Liver (tissue), 9 donors: Measurements from ENCODE around the gene LCN10. TPM values are rescaled to one million over a fixed set of nuclear protein-coding genes. Genes with fewer than 3 reads are reported as not detected.

Experiments used
- DNase-seq: peaks from one replicate; pipeline ENCODE4 v3.0.0-alpha.2; 2017; ENCODE audit warnings: low spot score
- H3K27ac ChIP-seq, 2 donors: one replicate each; pipeline ENCODE4 v1.7.0; 2013; ENCODE audit warnings: inconsistent platforms in 2 of 2, low read length in 2 of 2, control low read depth in 1 of 2, low read depth in 1 of 2, mild to moderate bottlenecking in 1 of 2
- H3K27me3 ChIP-seq, 4 donors: one replicate each; pipeline versions ENCODE4 v1.6.1 to v1.7.0; 2013; ENCODE audit warnings: low read length in 3 of 4, inconsistent platforms in 1 of 4, mild to moderate bottlenecking in 1 of 4, moderate library complexity in 1 of 4; ENCODE audit not compliant: control insufficient read depth in 4 of 4, insufficient read depth in 4 of 4
- H3K36me3 ChIP-seq, 4 donors: one replicate each; pipeline versions ENCODE4 v1.6.1 to v1.7.0; 2013; ENCODE audit warnings: low read length in 3 of 4, mild to moderate bottlenecking in 3 of 4, low read depth in 1 of 4, moderate library complexity in 1 of 4; ENCODE audit not compliant: control insufficient read depth in 4 of 4, insufficient read depth in 3 of 4
- H3K4me1 ChIP-seq, 4 donors: one replicate each; pipeline versions ENCODE4 v1.6.1 to v1.7.0; 2013; ENCODE audit warnings: low read length in 3 of 4, mild to moderate bottlenecking in 3 of 4, moderate library complexity in 1 of 4; ENCODE audit not compliant: control insufficient read depth in 4 of 4, insufficient read depth in 4 of 4
- H3K4me3 ChIP-seq, 3 donors: one replicate each; pipeline versions ENCODE4 v1.6.1 to v1.7.0; 2013; ENCODE audit warnings: low read length in 3 of 3, control low read depth in 1 of 3, low read depth in 1 of 3, mild to moderate bottlenecking in 1 of 3
- H3K9ac ChIP-seq, 2 donors: one replicate each; pipeline ENCODE4 v1.7.0; 2013; ENCODE audit warnings: low read length in 2 of 2, mild to moderate bottlenecking in 2 of 2, moderate library complexity in 2 of 2, control low read depth in 1 of 2, low read depth in 1 of 2
- H3K9me3 ChIP-seq, 4 donors: one replicate each; pipeline versions ENCODE4 v1.6.1 to v1.7.0; 2013; ENCODE audit warnings: low read length in 3 of 4; ENCODE audit not compliant: control insufficient read depth in 4 of 4
- CTCF ChIP-seq: fragments of 150-350 bp; IDR thresholded peaks from 2 replicates; pipeline ENCODE4 v1.5.1; 2017; ENCODE audit warnings: improper control_type of control experiment, low read depth, low read length; ENCODE audit not compliant: missing input control
- EGR1 ChIP-seq, 2 donors: IDR thresholded peaks; 2 replicates each; pipeline ENCODE4 v1.6.1; 2016 to 2018; ENCODE audit warnings: antibody characterized with exemption in 2 of 2, low read depth in 2 of 2
- FOXA1 ChIP-seq: IDR thresholded peaks from 2 replicates; pipeline ENCODE4 v1.6.1; 2016; ENCODE audit warnings: antibody characterized with exemption
- FOXA2 ChIP-seq: IDR thresholded peaks from 2 replicates; pipeline ENCODE4 v1.6.1; 2016; ENCODE audit warnings: antibody characterized with exemption
- GABPA ChIP-seq, 2 donors: IDR thresholded peaks in 1 of 2; conservative IDR thresholded peaks in 1 of 2; 2 replicates each; pipeline ENCODE4 v1.6.1; 2016; ENCODE audit warnings: antibody characterized with exemption in 2 of 2, mild to moderate bottlenecking in 1 of 2, moderate library complexity in 1 of 2
- HNF4A ChIP-seq, 2 donors: conservative IDR thresholded peaks; 2 replicates each; pipeline ENCODE4 v1.6.1; 2016; ENCODE audit warnings: antibody characterized with exemption in 2 of 2, mild to moderate bottlenecking in 2 of 2
- HNF4G ChIP-seq: IDR thresholded peaks from 2 replicates; pipeline ENCODE4 v1.6.1; 2016; ENCODE audit warnings: antibody characterized with exemption
- JUND ChIP-seq, 2 donors: IDR thresholded peaks; 2 replicates each; pipeline ENCODE4 v1.6.1; 2016; ENCODE audit warnings: antibody characterized with exemption in 2 of 2
- MAX ChIP-seq: IDR thresholded peaks from 2 replicates; pipeline ENCODE4 v1.6.1; 2016; ENCODE audit warnings: antibody characterized with exemption
- NR2F2 ChIP-seq: IDR thresholded peaks from 2 replicates; pipeline ENCODE4 v1.6.1; 2016; ENCODE audit warnings: antibody characterized with exemption
- RAD21 ChIP-seq, 2 donors: IDR thresholded peaks; 2 replicates each; pipeline ENCODE4 v1.6.1; 2016; ENCODE audit warnings: antibody characterized with exemption in 2 of 2, mild to moderate bottlenecking in 2 of 2
- REST ChIP-seq: IDR thresholded peaks from 2 replicates; pipeline ENCODE4 v1.6.1; 2016; ENCODE audit warnings: antibody characterized with exemption, mild to moderate bottlenecking
- RXRA ChIP-seq, 2 donors: IDR thresholded peaks; 2 replicates each; pipeline ENCODE4 v1.6.1; 2017 to 2018; ENCODE audit warnings: antibody characterized with exemption in 2 of 2, mild to moderate bottlenecking in 1 of 2
- SP1 ChIP-seq: IDR thresholded peaks from 2 replicates; pipeline ENCODE4 v1.6.1; 2018; ENCODE audit warnings: antibody characterized with exemption, mild to moderate bottlenecking
- TAF1 ChIP-seq: conservative IDR thresholded peaks from 2 replicates; pipeline ENCODE4 v1.6.1; 2016; ENCODE audit warnings: antibody characterized with exemption, mild to moderate bottlenecking
- YY1 ChIP-seq: IDR thresholded peaks from 2 replicates; pipeline ENCODE4 v1.6.1; 2016; ENCODE audit warnings: antibody characterized with exemption, mild to moderate bottlenecking
- WGBS: extraction: QIAGEN DNeasy Blood & Tissue Kit; methylation state at CpG from one replicate; pipeline ENCODE4 v1.1.7; 2013; 5-methylcytosine and 5-hydroxymethylcytosine counted together
- polyA plus RNA-seq, 2 donors: library from polyadenylated mRNA; stranded (reverse) in 1 of 2; unstranded in 1 of 2; fragments of 200-250 nt in 1 of 2; fragments of >200 nt in 1 of 2; fragmentation: Nextera tagmentation in 1 of 2; extraction: Ambion mirVana in 1 of 2; gene quantifications; one replicate each; pipeline versions ENCODE4 v1.2.1 to v1.2.3, GENCODE V29; 2013 to 2015
- total RNA-seq, 2 donors: library from RNA; depleted of rRNA; stranded (reverse); fragments of >200 nt; gene quantifications; one replicate each; pipeline ENCODE4 v1.2.3, GENCODE V29; 2014
- TF ChIP-seq, protein P1 (sequence below): IDR thresholded peaks from 2 replicates; pipeline ENCODE4 v1.6.1; 2016; ENCODE audit warnings: antibody characterized with exemption
- donor health status: healthy.
- donor health status: healthy.
- donor health status: healthy.
- donor health status: healthy.
- donor health status: healthy.

LCN10 gene
- total and polyA plus RNA-seq, 4 donors = 0.08 to 0.14 (median 0.11) TPM

- TF ChIP-seq RXRA (IDR thresholded peaks at IDR 0.05) (no peak), FOXA1 (no peak), GABPA (IDR thresholded peaks at IDR 0.05 in 1 of 2, conservative IDR thresholded peaks at IDR 0.05 in 1 of 2) (no peak), HNF4A (conservative IDR thresholded peaks at IDR 0.05) (no peak), CTCF (no peak), FOXA2 (no peak)
Measured at GRCh38 chr9:136775191-136775590, 32.5 kb upstream of the LCN10 start (continued).

DNA sequence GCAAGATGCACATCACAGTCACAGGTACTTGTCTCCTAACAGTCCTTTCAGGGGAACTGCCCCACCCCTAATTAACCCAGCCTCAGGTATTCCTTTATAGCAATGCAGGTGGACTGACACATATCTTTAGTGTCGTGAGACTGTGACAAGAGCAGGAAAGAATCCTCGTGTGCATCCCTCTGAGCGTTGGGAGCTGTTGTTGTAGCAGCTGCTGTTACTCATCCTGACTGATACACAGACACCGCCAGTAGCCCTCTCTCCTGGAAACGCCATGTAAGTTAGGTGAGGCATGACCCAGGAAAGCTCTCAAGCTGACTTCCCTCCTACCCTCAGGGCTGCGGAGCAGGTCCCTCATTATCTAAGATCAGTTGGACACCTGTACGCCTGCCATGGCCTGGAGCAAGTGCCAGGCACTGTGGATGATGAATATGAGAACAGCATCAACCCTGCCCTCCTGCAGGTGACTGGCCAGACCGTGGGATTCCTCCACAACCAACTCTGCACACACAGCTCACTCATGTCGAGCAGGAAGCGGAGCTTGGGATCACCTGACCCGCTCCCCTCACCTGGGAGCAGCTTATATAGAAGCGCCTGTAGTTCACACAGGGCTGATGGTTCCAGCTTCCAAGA, 31.8 kb upstream of the LCN10 start:
- no peaks in the 10 kb centered on the region for H3K27me3 ChIP-seq

More for the DNA sequence above, 31.8 kb upstream of the LCN10 start:
- Histone ChIP-seq H3K36me3 (no peaks in the 10 kb centered on the region), H3K4me1 (peaks cover 0 to 2% (median 0%) of the 10 kb centered on the region in 4 donors), H3K4me3 (no peak overlapping the region), H3K9ac (no peak overlapping the region), H3K27ac (no peak overlapping the region), H3K9me3 (peaks cover 4 to 8% (median 5%) of the 10 kb centered on the region in 4 donors)
- TF ChIP-seq FOXA2 (no peak), FOXA1 (no peak), NR2F2 (no peak), YY1 (no peak), SP1 (no peak), RAD21 (IDR thresholded peaks at IDR 0.05) (no peak), HNF4A (conservative IDR thresholded peaks at IDR 0.05) (no peak), RXRA (IDR thresholded peaks at IDR 0.05) (no peak), HNF4G (no peak), EGR1 (IDR thresholded peaks at IDR 0.05; ENCODE audit: low read depth in 2 of 2) (no peak), REST (no peak), MAX (no peak), JUND (IDR thresholded peaks at IDR 0.05) (no peak), CTCF (no peak), GABPA (IDR thresholded peaks at IDR 0.05 in 1 of 2, conservative IDR thresholded peaks at IDR 0.05 in 1 of 2) (no peak), TAF1 (no peak)
- TF ChIP-seq, protein P1, sequence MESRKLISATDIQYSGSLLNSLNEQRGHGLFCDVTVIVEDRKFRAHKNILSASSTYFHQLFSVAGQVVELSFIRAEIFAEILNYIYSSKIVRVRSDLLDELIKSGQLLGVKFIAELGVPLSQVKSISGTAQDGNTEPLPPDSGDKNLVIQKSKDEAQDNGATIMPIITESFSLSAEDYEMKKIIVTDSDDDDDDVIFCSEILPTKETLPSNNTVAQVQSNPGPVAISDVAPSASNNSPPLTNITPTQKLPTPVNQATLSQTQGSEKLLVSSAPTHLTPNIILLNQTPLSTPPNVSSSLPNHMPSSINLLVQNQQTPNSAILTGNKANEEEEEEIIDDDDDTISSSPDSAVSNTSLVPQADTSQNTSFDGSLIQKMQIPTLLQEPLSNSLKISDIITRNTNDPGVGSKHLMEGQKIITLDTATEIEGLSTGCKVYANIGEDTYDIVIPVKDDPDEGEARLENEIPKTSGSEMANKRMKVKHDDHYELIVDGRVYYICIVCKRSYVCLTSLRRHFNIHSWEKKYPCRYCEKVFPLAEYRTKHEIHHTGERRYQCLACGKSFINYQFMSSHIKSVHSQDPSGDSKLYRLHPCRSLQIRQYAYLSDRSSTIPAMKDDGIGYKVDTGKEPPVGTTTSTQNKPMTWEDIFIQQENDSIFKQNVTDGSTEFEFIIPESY = no peak
- WGBS = 96% methylated on average over 12 of the region's 12 CpGs
- DNase-seq = no peak
